Dendritic cell treated with granulocyte-macrophage colony-stimulating factor and Interleukin-4, amounts not matched to agents 40 ng/mL and 50 ng/mL, for 4 days (primary cell): ENCODE measurements around the gene QPCT.

Experiments
- H3K27ac Mint-ChIP-seq: one replicate; pipeline ENCODE4 v1.8.0; 2022; ENCODE audit warnings: mild to moderate bottlenecking, mixed read lengths
- H3K27me3 Mint-ChIP-seq: one replicate; pipeline ENCODE4 v1.8.0; 2022; ENCODE audit warnings: mild to moderate bottlenecking, mixed read lengths
- H3K36me3 Mint-ChIP-seq: one replicate; pipeline ENCODE4 v1.8.0; 2022; ENCODE audit warnings: low read depth, mixed read lengths
- H3K4me1 Mint-ChIP-seq: one replicate; pipeline ENCODE4 v1.8.0; 2022; ENCODE audit warnings: low read depth, mixed read lengths
- H3K4me3 Mint-ChIP-seq: one replicate; pipeline ENCODE4 v1.8.0; 2022; ENCODE audit warnings: mild to moderate bottlenecking, moderate library complexity, mixed read lengths
- H3K9me3 Mint-ChIP-seq: one replicate; pipeline ENCODE4 v1.8.0; 2022; ENCODE audit warnings: mixed read lengths
- intact Hi-C: fragments of 100-400 bp; cut with micrococcal nuclease; formaldehyde crosslinking; loops from one replicate; pipeline ENCODE4 v1.15.0; 2022

QPCT gene

DNA sequence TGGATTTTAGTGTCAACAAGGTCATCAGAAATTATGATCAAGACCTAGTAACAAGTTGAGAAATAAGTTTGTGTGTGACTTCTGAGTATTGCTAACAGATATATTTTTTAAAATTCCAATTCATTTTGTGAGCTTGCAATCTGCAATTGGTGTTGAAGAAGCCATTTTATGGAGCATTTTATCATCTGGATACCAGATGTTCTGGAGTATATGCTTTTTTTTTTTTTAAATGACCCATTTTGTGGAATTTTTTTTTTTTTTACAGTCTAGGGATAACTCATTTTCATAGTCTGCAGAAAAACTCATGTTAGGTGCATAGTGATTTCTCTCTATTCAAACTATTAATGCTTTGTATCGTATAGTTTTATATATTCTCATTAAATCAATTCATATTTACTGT, 12.6 kb downstream of the QPCT start:
- H3K4me3 Mint-ChIP-seq, result no peak overlapping the region
- intact Hi-C loops, result no loop called here
- H3K9me3 Mint-ChIP-seq, result no peaks in the 10 kb centered on the region
- H3K27ac Mint-ChIP-seq, result no peak overlapping the region
- H3K27me3 Mint-ChIP-seq, result no peaks in the 10 kb centered on the region
- H3K4me1 Mint-ChIP-seq, result peaks cover 45% of the 10 kb centered on the region
- peaks cover 65% of the 10 kb centered on the region for H3K36me3 Mint-ChIP-seq

DNA sequence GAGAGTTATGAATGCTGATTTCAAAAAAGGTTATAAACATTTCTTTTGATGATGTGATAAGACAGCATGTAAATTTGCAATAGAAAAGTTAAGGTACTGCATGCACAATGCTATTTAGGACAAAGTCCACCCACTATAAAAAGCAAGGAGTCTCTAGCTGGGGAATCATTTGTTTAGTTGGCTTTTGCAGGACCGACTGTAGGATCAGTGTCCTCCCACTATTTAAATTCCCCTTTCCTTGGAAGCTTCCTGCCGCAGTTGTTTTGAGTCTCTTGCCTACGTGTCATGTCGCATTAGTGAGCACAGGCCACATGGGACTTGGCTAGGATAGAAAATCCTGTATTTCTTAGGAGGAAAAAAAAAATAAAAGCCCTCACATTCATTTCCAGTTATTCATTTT, 13.1 kb downstream of the QPCT start:
- H3K4me1 Mint-ChIP-seq, result peaks cover 48% of the 10 kb centered on the region
- no peak overlapping the region for H3K4me3 Mint-ChIP-seq
- peaks cover 66% of the 10 kb centered on the region for H3K36me3 Mint-ChIP-seq
- H3K27me3 Mint-ChIP-seq, result no peaks in the 10 kb centered on the region
- peak overlapping the region; percentile 43 for H3K27ac Mint-ChIP-seq
- H3K9me3 Mint-ChIP-seq, result no peaks in the 10 kb centered on the region
- intact Hi-C loops, result no loop called here

DNA sequence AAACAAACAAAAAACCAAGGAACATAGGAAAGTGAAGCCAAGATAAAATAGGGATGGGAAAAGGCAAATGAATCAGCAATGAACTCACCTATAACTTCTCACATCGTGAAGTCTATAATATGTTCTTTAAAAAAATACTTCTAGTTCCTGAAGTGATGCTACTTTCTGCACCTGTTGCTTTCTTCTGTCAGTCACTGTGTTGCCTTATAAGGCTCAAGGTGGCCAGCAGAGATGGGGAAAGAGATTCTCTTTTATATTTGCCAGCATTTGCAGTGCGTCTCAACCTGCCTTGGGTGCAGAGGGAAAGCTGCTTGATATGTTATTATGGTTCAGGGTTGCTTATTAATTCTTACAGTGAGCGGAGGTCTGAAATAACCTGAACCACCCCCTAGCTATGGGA, 14.0 kb downstream of the QPCT start:
- H3K9me3 Mint-ChIP-seq, result no peaks in the 10 kb centered on the region
- H3K36me3 Mint-ChIP-seq, result peaks cover 63% of the 10 kb centered on the region
- peaks cover 51% of the 10 kb centered on the region for H3K4me1 Mint-ChIP-seq
- H3K27ac Mint-ChIP-seq, result peak overlapping the region; percentile 43
- H3K27me3 Mint-ChIP-seq, result no peaks in the 10 kb centered on the region
- H3K4me3 Mint-ChIP-seq, result no peak overlapping the region
- intact Hi-C loops, result no loop called here

DNA sequence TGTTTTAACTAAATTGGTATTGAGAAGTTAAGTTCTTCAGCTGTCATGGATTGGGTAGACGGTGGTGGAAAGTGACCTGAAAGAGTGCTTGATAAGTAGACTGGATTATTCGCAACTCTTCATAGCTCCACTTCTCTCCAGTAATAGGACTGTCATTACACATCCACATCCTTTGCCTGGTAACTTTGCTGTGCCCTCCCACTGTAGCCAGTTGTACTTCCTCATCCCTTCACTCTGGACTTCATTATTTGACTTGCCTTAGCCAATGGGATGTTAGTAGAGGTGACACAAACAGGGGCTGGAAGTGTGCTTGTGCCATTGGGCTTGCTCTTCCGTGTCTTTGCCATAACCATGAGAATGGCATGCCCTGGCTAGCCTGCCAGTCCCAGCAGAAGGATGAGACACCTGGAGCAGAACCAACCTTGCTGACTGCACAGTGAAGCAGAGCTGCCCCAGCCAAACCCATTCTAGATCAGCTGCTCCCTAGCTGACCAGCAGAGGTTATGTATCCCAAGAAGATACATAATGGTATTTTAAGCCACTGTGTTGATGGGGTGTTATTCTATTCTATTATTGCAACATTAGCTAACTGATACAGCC, 16.9 kb downstream of the QPCT start:
- no peaks in the 10 kb centered on the region for H3K9me3 Mint-ChIP-seq
- H3K4me1 Mint-ChIP-seq, result peaks cover 47% of the 10 kb centered on the region
- peaks cover 42% of the 10 kb centered on the region for H3K36me3 Mint-ChIP-seq
- no peaks in the 10 kb centered on the region for H3K27me3 Mint-ChIP-seq
- H3K27ac Mint-ChIP-seq, result no peak overlapping the region
- H3K4me3 Mint-ChIP-seq, result no peak overlapping the region
- intact Hi-C loops, result loop anchor here (10.0 kb wide), 1 partner anchor 57 kb away; no protein-coding TSS in a partner anchor

DNA sequence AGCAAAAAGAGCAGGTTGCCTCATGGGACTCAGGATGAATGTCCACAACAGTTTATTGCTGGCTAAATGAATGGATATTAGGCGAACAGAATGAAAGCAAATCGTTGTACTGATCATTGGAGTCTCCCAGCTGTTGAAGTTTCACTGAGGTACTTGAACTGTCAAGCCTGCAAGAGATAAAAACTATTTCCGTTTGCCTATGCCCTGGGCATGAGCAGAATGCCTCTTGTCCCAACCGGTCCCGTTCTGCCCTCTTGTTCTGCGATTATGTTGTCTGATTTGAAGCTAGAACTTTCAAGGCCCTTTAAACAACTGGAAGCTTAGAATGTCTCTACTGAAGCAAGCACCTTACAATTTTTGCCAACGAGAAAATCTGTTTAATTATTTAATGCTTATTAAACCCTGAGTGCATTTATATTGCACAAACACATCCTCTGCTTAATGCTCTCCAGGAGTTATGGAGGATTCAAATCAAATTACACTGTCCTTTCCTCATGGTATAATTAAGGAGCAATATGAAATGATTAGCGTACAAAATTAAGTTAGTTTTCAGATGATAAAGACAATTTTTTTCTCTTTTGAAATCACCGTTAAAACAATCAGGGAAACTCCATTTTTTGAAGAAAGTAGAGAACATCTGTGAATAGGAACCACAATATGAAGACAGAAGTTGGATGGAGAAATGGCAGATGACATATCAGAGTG, 17.7 kb downstream of the QPCT start:
- Mint-ChIP-seq H3K27ac (no peak overlapping the region), H3K9me3 (no peaks in the 10 kb centered on the region), H3K27me3 (no peaks in the 10 kb centered on the region), H3K36me3 (peaks cover 37% of the 10 kb centered on the region), H3K4me3 (no peak overlapping the region), H3K4me1 (peaks cover 42% of the 10 kb centered on the region)
- intact Hi-C loops, result loop anchor here (10.0 kb wide), 1 partner anchor 57 kb away; no protein-coding TSS in a partner anchor

DNA sequence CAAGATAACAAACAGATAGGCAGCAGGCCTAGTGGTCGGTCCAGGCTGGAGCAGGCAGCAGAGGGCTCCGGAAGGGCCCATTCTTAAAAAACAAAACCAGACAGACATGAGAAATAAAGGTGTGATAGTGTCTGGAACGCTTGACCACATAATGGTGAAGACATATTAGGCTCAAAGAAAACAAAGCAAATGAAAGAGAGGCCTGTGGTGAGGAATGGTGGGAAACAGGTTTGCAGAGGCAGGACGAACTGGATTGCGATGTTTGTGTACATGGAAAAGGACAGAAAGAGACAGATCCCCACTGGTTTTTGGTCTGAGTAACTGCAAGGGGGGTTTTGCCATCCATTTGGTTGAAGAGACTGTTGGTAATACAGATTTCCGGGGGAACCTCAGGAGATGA, 19.9 kb downstream of the QPCT start:
- intact Hi-C loops, result loop anchor here (10.0 kb wide), 1 partner anchor 60 kb away; no protein-coding TSS in a partner anchor
- Mint-ChIP-seq H3K4me1 (peaks cover 24% of the 10 kb centered on the region), H3K9me3 (no peaks in the 10 kb centered on the region), H3K36me3 (peaks cover 29% of the 10 kb centered on the region), H3K4me3 (no peak overlapping the region), H3K27ac (no peak overlapping the region), H3K27me3 (no peaks in the 10 kb centered on the region)

DNA sequence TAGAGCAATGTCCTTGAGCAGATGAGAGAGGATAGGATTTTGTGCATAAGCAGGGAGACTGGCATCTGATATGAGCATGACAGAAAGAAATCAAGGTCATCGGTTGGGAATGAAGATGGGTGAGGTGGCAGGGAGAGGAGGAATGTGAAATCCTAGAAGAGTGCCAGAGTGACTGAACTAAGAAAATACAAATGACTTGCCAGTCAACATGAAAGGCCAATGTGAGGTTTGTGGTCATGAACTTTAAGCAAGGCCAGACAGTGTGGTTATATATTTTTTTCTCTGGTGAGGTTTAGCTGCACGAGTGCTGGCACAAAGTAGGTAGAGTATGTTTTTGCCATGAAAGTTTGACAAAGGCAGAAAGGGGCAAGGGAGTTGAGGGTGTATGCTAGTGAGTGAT, 21.2 kb downstream of the QPCT start:
- no peak overlapping the region for H3K27ac Mint-ChIP-seq
- H3K36me3 Mint-ChIP-seq, result peaks cover 26% of the 10 kb centered on the region
- H3K27me3 Mint-ChIP-seq, result no peaks in the 10 kb centered on the region
- no peak overlapping the region for H3K4me3 Mint-ChIP-seq
- peaks cover 19% of the 10 kb centered on the region for H3K4me1 Mint-ChIP-seq
- intact Hi-C loops, result loop anchor here (10.0 kb wide), 1 partner anchor 61 kb away; no protein-coding TSS in a partner anchor
- no peaks in the 10 kb centered on the region for H3K9me3 Mint-ChIP-seq

DNA sequence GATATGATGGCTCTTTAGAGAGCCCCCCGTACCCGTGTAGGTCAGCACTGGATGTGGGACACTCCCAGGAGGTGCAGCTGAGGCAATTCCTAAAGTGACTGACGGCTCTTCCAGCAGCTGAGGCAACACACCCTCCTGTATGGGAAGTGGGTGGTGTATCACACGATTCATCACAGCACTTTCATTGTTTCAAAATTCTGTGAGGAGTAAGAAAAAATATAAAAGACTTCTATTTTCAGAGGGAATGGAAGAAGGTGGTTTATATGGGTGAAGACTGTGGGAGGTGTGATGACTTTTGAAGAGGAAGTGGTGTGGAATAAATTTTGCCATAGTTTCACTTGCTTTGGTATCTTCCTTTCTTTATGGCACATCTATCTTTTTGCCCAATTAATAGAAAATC, 22.3 kb downstream of the QPCT start:
- H3K27ac Mint-ChIP-seq, result no peak overlapping the region
- intact Hi-C loops, result loop anchor here (10.0 kb wide), 1 partner anchor 62 kb away; no protein-coding TSS in a partner anchor
- no peaks in the 10 kb centered on the region for H3K9me3 Mint-ChIP-seq
- H3K4me1 Mint-ChIP-seq, result peaks cover 14% of the 10 kb centered on the region
- H3K36me3 Mint-ChIP-seq, result peaks cover 33% of the 10 kb centered on the region
- H3K27me3 Mint-ChIP-seq, result no peaks in the 10 kb centered on the region
- no peak overlapping the region for H3K4me3 Mint-ChIP-seq

DNA sequence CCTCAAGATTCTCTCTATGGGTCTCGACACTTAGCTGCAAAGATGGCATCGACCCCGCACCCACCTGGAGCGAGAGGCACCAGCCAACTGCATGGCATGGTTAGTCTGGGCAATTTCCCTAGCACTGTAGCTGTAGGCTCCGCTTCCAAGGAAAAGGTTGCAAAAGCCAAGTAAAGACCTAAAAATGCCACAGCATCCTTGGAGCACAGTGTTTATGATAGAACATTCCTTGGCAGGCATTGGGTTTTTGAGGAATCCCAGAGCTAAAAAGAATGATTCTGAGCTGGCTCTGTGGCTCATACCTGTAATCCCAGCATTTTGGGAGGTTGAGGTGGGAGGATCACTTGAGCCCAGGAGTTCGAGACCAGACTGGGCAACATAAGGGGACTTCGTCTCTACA, 22.9 kb downstream of the QPCT start:
- Mint-ChIP-seq H3K4me3 (no peak overlapping the region), H3K4me1 (peaks cover 18% of the 10 kb centered on the region), H3K27ac (no peak overlapping the region), H3K9me3 (no peaks in the 10 kb centered on the region), H3K27me3 (no peaks in the 10 kb centered on the region), H3K36me3 (peaks cover 36% of the 10 kb centered on the region)
- intact Hi-C loops, result loop anchor here (10.0 kb wide), 1 partner anchor 63 kb away; no protein-coding TSS in a partner anchor

DNA sequence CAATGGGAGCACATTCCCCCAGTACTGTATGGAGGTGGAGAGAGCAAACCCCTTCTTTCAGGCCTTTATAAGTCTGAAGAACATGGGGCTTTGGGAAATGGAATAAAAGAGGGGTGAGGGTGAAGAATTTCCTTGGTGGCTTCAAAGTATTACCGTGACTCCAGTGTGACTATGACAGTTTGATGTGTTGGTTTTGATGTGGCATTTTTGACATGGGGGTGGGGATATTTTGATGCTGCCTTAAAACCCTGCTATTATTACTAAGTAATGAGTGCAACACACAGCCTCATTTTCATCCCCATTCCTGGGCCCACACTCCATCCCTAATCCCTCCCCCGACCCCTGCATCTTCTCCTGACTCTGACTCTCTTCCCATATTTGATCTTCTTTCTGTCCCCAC, 23.6 kb downstream of the QPCT start:
- H3K4me1 Mint-ChIP-seq, result peaks cover 13% of the 10 kb centered on the region
- H3K9me3 Mint-ChIP-seq, result no peaks in the 10 kb centered on the region
- intact Hi-C loops, result loop anchor here (10.0 kb wide), 1 partner anchor 63 kb away; no protein-coding TSS in a partner anchor
- H3K27me3 Mint-ChIP-seq, result no peaks in the 10 kb centered on the region
- H3K27ac Mint-ChIP-seq, result no peak overlapping the region
- no peak overlapping the region for H3K4me3 Mint-ChIP-seq
- H3K36me3 Mint-ChIP-seq, result peaks cover 36% of the 10 kb centered on the region

DNA sequence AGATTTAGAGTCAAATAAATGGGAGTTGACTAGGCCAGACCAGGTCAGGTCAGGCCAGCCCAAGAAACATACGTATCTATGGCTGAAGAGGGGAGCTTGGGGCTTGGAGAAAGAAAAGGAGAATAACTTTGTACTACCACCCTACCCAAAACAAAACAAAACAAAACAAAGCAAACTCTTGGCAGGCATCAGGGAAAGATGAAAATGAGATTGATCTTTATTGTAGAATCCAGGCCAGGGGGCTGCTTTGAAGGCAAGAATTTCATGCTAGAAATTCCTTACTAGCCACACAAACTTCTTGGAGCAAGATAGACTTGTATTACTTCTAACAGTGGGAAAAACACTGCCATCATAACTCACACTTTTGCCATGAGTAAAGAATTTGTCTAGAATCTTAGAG, 26.2 kb downstream of the QPCT start:
- Mint-ChIP-seq H3K27me3 (no peaks in the 10 kb centered on the region), H3K27ac (no peak overlapping the region), H3K9me3 (no peaks in the 10 kb centered on the region), H3K4me1 (peaks cover 13% of the 10 kb centered on the region), H3K36me3 (peaks cover 53% of the 10 kb centered on the region), H3K4me3 (no peak overlapping the region)
- intact Hi-C loops, result no loop called here

DNA sequence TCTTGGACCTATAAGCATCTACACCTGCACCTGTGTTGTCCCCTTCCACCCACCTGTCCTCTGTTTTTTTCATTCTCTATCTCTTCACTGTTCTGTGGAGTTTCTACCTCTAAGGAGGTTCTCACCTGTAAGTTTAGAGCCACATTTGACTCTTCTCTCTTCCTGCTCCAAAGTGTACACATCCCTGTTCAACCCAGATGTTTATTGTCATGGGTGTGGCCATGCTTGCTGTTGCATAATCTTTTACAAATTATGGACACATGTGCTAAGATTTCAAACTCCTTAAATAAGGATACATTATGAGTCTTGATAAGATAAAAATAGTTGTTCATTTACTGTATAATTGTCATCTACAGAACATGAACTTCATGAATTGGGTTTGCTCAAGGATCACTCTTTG, 27.6 kb downstream of the QPCT start:
- Mint-ChIP-seq H3K4me1 (peaks cover 27% of the 10 kb centered on the region), H3K27ac (no peak overlapping the region), H3K36me3 (peaks cover 58% of the 10 kb centered on the region), H3K9me3 (no peaks in the 10 kb centered on the region), H3K27me3 (no peaks in the 10 kb centered on the region), H3K4me3 (no peak overlapping the region)
- intact Hi-C loops, result no loop called here

DNA sequence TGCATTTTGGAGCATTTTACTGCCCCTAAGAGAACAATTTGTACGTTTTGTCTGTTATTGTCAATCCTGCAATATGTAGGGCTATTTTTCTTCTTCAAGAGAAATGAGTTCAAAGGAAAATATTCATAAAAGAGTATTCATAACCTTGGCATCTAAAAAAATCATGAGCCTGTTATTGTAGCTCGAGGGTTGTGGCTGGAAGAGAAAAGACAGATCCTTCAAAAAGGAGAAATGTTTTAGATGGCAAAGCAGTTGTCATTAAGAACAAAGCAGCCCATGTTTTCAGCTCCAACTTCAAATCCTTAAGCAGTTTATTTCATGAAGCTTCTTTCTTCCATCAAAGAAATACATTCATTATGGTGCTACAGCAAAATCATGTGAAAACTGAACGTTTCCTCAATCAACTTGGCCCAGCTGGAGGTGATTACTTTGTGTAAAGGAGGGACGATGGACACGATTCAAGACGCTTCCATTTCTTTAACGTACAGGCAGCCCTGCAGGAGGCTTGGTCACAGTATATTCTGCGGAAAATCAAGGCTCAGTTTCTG, 31.4 kb downstream of the QPCT start:
- Mint-ChIP-seq H3K27me3 (no peaks in the 10 kb centered on the region), H3K4me1 (peaks cover 31% of the 10 kb centered on the region), H3K36me3 (peaks cover 45% of the 10 kb centered on the region), H3K27ac (no peak overlapping the region), H3K4me3 (no peak overlapping the region), H3K9me3 (no peaks in the 10 kb centered on the region)
- intact Hi-C loops, result no loop called here

DNA sequence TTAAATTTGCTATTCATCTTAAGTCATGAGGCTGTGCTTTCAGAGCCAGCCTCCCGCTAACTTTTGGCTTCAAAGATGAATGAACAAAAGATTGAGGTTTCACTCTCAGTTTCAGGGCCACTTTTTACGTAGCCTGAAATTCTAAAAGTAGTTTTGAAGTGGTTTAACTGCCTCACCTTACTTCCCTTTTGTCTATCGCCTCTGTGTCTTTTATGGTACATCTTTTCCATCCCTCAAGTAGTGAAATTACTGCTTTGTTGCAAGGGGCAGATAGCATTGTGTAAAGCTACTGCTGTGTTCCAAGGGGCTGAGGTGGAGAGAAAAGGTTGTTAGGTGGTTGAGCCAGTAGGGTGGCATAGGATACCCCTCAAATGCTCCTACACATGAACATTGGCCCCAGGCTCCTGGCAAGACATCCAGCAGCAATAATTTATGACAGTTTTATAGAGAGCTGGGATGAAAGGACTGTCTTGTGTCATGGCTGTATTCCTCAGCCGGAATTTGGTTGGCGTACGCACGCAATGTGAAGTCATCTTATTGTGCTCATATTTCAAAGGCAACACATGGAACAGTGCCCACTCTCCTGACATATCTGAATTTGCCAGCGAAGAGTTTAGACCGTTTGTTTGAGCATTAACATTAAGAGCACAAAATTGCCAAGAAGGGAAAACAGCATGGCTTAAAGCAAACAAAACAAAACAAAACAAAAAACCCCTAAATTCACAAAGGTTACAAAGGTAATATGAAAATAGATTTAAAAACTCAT, 32.2 kb downstream of the QPCT start:
- no peak overlapping the region for H3K4me3 Mint-ChIP-seq
- no peak overlapping the region for H3K27ac Mint-ChIP-seq
- intact Hi-C loops, result no loop called here
- H3K9me3 Mint-ChIP-seq, result no peaks in the 10 kb centered on the region
- peaks cover 37% of the 10 kb centered on the region for H3K36me3 Mint-ChIP-seq
- peaks cover 30% of the 10 kb centered on the region for H3K4me1 Mint-ChIP-seq
- no peaks in the 10 kb centered on the region for H3K27me3 Mint-ChIP-seq
